Left lung (tissue), 10 donors: ENCODE results near the gene SH3GLB2. TPM values are rescaled to one million over a fixed set of nuclear protein-coding genes. Genes with fewer than 3 reads are reported as not detected.
A peak's percentile ranks its signal among the peaks of the same experiment; 100 is the strongest.

ENCODE experiments used
- ATAC-seq: fragments of 200-7000 bp; cut with Tn5 transposase; one replicate; pipeline ENCODE4 v1.9.1; 2020; ENCODE audit warnings: moderate library complexity
- DNase-seq, 4 donors: peaks; one replicate each; pipeline ENCODE4 v3.0.0-alpha.2; 2013 to 2020
- H3K27ac ChIP-seq, 2 donors: fragments of 200-600 bp; sonication (generic) in 1 of 2; one replicate each; pipeline versions ENCODE4 v1.5.0 to v1.8.0; 2020 to 2021
- H3K27me3 ChIP-seq, 2 donors: fragments of 200-600 bp; sonication (generic) in 1 of 2; one replicate each; pipeline versions ENCODE4 v1.5.0 to v1.8.0; 2020 to 2021
- H3K36me3 ChIP-seq, 2 donors: fragments of 200-600 bp; sonication (generic) in 1 of 2; one replicate each; pipeline versions ENCODE4 v1.5.0 to v1.8.0; 2020 to 2021
- H3K4me1 ChIP-seq, 2 donors: fragments of 200-600 bp; one replicate each; pipeline ENCODE4 v1.8.0; 2021
- H3K4me3 ChIP-seq, 2 donors: fragments of 200-600 bp; sonication (generic) in 1 of 2; one replicate each; pipeline versions ENCODE4 v1.5.0 to v1.8.0; 2020 to 2021; ENCODE audit warnings: mild to moderate bottlenecking in 1 of 2
- H3K9me3 ChIP-seq, 2 donors: fragments of 200-600 bp; sonication (generic) in 1 of 2; one replicate each; pipeline versions ENCODE4 v1.5.0 to v1.8.0; 2020 to 2021
- CTCF ChIP-seq, 2 donors: fragments of 200-600 bp; sonication (generic) in 1 of 2; IDR thresholded peaks; one replicate each; pipeline versions ENCODE4 v1.5.0 to v1.8.0; 2021; ENCODE audit warnings: antibody characterized with exemption in 2 of 2
- intact Hi-C, 2 donors: fragments of 100-400 bp; cut with DNase I; formaldehyde crosslinking; loops; one replicate each; pipeline versions ENCODE4 v1.11.2 to v1.14.2; 2022
- polyA plus RNA-seq, 6 donors: library from polyadenylated mRNA; unstranded; fragments of 120-200 nt; gene quantifications; one replicate each; pipeline ENCODE4 v1.2.1, GENCODE V29; 2013; ENCODE audit not compliant: insufficient read length in 6 of 6
- total RNA-seq, 2 donors: library from RNA; stranded (reverse); fragmentation: NEBNext Ultra II Directional; extraction: Animal tissue kit (Norgen Biotek cat#: 25700); gene quantifications; one replicate each; pipeline ENCODE4 v1.2.1, GENCODE V29; 2021
- donor health status: DM: no; HTN: yes; CAD: no.
- donor health status: DM: no; HTN: no; CAD: no.

Gene SH3GLB2
- total and polyA plus RNA-seq, 8 donors: 58.9 to 79.0 (median 65.0) TPM

- DNase-seq (no peak), ATAC-seq (peak; percentile 10)
- Histone ChIP-seq H3K9me3 (no peaks in the 10 kb centered on the region), H3K27me3 (no peaks in the 10 kb centered on the region), H3K27ac (peak overlapping the region in 1 of 2 donors; percentile 33), H3K4me3 (no peak overlapping the region), H3K4me1 (peaks cover 0 to 2% of the 10 kb centered on the region in 2 donors), H3K36me3 (peaks cover 0 to 86% of the 10 kb centered on the region in 2 donors)
- TF ChIP-seq CTCF (IDR thresholded peaks at IDR 0.05): no peak
- intact Hi-C loops: no loop called here
These were observed 24.9 kb upstream of the SH3GLB2 start for GRCh38 chr9:129053020-129053419.

- intact Hi-C loops: no loop called here
- Histone ChIP-seq H3K4me3 (no peak overlapping the region), H3K27ac (peak overlapping the region; percentile 28 to 33), H3K4me1 (no peaks in the 10 kb centered on the region), H3K27me3 (no peaks in the 10 kb centered on the region), H3K36me3 (peaks cover 0 to 90% of the 10 kb centered on the region in 2 donors), H3K9me3 (no peaks in the 10 kb centered on the region)
- TF ChIP-seq CTCF (IDR thresholded peaks at IDR 0.05): no peak
- ATAC-seq (peak; percentile 95), DNase-seq (peak in 3 of 4 donors; percentile 37 to 90 (median 76))
These were observed 24.5 kb upstream of the SH3GLB2 start for GRCh38 chr9:129052592-129052991.

- Histone ChIP-seq H3K9me3 (no peaks in the 10 kb centered on the region), H3K36me3 (peaks cover 0 to 68% of the 10 kb centered on the region in 2 donors), H3K27me3 (no peaks in the 10 kb centered on the region), H3K4me1 (peaks cover 9 to 16% of the 10 kb centered on the region in 2 donors), H3K4me3 (no peak overlapping the region), H3K27ac (no peak overlapping the region)
- TF ChIP-seq CTCF (IDR thresholded peaks at IDR 0.05): no peak
- no peak for ATAC-seq
- intact Hi-C loops: no loop called here
- no peak for DNase-seq
These were observed 13.9 kb upstream of the SH3GLB2 start for GRCh38 chr9:129042016-129042415.

GRCh38 chr9:129040113-129040643 lies 12.0 kb upstream of the SH3GLB2 start:
- intact Hi-C loops: no loop called here
- Histone ChIP-seq H3K27me3 (no peaks in the 10 kb centered on the region), H3K36me3 (peaks cover 0 to 52% of the 10 kb centered on the region in 2 donors), H3K4me1 (peaks cover 9 to 24% of the 10 kb centered on the region in 2 donors), H3K4me3 (no peak overlapping the region), H3K9me3 (no peaks in the 10 kb centered on the region), H3K27ac (no peak overlapping the region)
- ATAC-seq (no peak), DNase-seq (no peak)
- no peak for TF ChIP-seq CTCF (IDR thresholded peaks at IDR 0.05)

- no peaks in the 10 kb centered on the region for H3K27me3 ChIP-seq
- no peak for ATAC-seq
- H3K27ac ChIP-seq: no peak overlapping the region
- TF ChIP-seq CTCF (IDR thresholded peaks at IDR 0.05): no peak
- H3K36me3 ChIP-seq: peaks cover 0 to 33% of the 10 kb centered on the region in 2 donors
- intact Hi-C loops: no loop called here
- H3K9me3 ChIP-seq: no peaks in the 10 kb centered on the region
- DNase-seq: no peak
- peaks cover 9 to 24% of the 10 kb centered on the region in 2 donors for H3K4me1 ChIP-seq
- no peak overlapping the region for H3K4me3 ChIP-seq
These were observed 10.2 kb upstream of the SH3GLB2 start for GRCh38 chr9:129038109-129038852.
